ENCODE data around the gene GLOD4.

Gene GLOD4

DNA sequence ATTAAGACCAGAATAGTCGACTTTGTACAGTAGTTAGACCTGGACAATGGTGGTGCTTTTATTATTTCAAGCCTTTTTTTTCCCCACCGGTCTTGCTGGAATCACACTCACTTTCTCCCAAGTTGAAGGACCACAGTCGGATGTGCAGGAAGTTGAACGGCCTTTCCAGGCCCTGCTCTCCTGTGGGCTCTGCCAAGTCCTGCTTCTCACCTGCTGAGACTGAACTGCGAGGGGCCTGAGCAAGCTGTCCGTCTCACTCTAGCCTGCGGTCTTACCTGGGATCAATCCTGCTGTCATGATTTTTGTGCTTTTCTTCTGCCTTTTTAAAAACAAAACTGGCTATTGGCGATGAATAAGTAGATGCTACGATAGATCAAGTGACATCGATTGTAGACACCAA lies 48.3 kb downstream of the GLOD4 start:
- DNase-seq, result no peak

DNA sequence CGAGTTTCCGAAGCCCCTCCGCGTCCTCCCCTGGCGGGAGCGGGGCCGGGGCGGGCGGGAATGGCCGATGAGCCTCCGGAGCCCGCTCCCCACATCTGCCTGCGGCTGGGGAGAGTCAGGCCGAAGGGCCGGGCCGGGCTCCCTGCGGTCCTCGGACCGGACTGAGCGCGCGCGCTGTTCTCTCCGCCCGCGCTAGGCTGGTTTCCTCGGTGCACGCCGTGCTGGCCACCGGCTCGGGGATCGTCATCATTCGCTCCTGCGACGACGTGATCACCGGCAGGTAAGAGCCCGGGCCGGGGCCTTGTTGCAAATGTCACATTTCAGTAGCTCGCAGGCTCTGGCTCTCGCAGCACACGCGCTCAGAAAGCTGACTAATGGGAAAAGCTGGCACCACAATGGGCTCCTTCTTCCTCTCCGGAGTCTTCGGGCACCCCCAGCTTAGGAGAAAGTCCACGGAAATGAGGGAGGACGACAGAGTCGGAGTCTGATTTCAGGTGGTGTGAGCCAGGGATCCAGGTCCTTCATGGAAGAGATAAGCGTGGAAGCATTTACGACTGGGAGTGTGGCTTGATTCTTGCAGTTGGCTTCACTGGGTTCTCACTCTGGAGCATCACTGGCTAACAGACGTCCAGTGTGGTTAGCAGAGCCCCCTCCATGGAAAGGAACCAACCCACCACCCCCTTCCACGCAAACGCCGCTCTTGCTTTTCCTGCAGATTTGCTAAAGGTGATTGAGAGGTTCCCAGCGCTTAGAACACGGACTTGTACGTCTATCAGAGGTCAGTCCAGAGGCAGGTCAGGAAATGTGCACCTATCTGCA lies 49.0 kb downstream of the GLOD4 start:
- no peak for DNase-seq

DNA sequence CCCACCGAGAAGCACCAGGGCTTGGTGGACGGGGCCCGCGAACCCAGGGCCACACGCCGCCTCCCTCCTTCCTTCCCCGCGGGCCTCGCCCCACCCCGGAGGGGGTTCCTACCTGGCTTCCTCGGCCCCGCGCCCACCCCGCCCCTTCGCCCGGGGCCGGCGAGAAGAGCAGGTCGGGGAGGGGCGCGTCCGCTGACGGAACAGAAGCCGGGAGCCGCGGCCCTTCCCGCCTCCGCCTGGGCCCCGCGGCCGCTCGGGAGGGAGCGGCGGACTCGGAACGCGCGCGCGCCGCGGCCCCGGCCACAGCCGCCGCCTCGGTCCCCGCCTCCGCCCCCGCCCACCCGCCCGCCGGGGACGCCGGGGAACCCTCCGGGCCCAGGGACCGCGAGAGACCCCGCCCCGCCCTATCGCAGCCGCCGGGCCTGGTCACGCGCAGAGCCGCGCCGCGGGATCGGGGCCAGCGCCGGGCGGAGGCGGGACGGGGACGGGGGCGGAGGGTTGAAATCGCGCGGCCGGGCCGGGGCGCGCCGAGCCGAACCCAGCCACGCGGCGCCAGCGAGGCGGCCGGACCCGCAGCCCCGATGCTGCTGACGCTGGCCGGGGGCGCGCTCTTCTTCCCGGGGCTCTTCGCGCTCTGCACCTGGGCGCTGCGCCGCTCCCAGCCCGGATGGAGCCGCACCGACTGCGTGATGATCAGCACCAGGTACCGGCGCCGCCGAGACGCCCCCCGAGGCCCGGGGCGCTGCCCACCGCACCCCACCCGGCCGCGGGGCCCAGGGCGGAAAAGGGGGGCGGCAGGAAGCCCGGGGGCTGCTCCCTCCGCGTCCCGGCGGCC lies 49.8 kb downstream of the GLOD4 start, which contains the start of gene TLCD3A:
Gene TLCD3A, plus strand, starts transcription at position 530 of the 835 bp plus-strand sequence. Its CDS starts 52 bp downstream, at position 582.
- peak in 1 of 2 experiments; percentile 31 for DNase-seq

DNA sequence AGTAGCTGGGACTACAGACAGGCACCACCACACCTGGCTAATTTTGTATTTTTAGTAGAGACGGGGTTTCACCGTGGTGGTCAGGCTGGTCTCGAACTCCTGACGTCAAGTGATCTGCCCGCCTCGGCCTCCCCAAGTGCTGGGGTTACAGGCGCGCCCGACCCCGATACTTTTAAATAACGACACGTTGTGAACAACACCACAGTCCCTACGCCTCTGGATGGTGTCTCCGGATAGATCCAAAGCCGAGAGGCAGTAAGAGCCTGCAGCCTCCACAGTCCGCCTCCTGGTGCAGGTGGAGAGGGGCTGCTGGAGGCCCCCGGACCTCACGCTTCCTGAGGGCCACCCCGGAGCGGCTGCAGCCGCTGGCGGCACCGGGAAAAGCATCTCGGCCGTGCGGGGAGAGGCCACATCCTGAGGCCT lies 50.4 kb downstream of the GLOD4 start:
- no peak for DNase-seq

DNA sequence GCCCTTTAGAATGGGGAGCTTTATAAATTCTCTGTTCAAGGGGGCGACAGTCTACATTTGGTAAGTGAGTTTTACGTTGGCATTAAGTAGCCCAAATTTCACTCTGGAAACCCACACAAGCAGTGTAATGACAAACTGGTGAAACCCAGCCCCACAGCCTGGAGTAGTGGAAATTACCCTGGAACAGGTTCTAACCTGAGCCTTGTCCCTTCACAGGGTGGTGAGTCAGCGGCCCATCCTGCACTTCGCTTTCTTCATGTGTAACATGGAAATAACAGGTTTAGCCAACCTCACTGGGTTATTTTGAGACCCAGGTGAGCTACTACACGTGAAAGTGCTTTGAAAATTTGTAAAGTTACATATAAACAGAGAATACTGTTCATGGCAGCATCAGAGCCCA lies 53.2 kb downstream of the GLOD4 start:
- DNase-seq, result no peak

GRCh38 chr17:726271-726919 lies 55.7 kb downstream of the GLOD4 start:
- DNase-seq, result no peak

DNA sequence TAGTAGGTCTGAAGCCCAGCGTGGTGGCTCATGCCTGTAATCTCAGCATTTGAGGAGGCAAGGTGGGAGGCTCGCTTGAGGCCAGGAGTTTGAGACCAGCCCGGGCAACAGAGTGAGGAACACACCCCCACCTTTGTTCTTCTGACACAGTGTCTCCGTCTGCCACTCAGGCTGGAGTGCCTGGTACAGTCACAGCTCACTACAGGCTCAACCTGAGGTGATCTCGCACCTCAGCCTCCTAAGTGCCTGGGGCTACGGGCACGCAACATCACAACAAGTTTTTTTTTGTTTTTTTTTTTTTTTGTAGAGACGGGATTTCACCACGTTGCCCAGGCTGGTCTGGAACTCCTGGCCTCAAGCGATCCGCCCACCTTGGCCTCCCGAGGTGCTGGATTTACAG lies 56.3 kb downstream of the GLOD4 start:
- no peak for DNase-seq

- DNase-seq, result no peak
Observed at GRCh38 chr17:725084-725483, 57.0 kb downstream of the GLOD4 start.

DNA sequence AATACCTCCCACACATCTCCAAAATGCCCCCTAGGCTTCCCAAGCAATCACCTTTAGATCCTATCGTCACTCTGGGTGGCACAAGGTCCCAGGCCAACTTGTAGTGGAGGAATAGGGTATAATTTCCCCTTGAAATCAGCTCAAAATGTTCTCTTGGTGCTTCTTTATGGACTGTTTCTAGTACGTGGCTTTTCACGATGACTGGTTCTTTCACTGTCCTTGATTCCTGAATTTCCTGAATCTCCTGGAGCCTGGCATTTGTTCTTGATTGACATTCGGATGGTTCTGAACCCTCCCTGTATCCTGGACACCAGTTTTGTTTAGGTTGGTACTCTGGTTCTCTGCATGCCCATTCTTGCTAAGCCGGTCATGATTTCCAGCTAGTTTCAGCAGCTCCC lies 60.5 kb downstream of the GLOD4 start:
- peak in 1 of 2 experiments; percentile 16 for DNase-seq

DNA sequence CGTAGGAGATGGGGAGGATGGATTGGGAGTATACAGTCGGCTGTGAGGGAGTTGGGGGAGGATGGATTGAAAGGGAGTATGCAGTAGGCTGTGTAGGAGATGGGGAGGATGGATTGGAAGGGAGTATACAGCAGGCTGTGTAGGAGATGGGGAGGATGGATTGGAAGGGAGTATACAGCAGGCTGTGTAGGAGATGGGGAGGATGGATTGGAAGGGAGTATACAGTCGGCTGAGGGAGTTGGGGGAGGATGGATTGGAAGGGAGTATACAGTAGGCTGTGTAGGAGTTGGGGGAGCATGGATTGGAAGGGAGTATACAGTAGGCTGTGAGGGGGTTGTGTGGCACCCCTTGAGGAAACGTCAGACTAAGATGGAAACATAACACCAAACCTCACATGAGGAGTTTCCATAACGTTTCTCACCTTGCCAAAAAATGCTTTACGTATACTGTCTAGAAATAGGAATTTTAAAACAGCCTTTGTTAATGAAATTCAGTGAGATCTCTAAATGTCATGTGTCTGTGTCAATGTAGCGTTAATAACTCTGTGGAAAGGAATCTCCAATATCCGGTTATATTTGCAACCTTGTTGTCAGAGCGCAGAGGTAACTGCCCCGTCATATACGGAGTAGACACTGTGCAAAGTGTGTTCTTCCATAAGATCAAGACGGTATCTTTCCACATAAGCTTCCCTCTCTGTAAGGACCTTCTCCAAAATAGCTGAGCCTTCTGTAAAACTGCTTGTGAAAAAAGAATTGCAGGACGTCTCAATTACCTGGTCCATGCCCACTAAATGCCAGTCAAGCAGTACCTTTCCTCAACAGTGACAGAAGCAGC lies 61.2 kb downstream of the GLOD4 start:
- DNase-seq, result no peak

DNA sequence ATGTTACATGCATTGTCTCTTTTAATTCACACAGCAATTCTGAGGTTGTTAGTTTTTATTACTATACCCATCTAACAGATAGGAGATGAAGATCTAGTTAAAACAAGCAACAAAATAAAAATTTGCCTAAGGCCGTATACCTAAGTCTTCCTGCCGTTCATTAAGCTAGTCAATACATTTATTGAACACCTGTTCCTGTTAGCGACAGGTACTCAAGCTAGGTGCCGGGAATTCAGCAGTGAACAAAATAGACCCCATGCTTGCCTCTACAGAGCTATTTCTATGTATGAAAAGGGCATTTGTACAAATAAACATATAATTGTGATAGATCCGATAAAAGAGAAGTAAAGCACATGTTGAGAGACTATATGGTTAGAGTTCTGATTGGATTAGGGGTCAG lies 64.0 kb downstream of the GLOD4 start:
- no peak for DNase-seq

Measured in SW 1271 (cell line).